ENCODE results near the gene SATL1. TPM values are rescaled to one million over a fixed set of nuclear protein-coding genes. Genes with fewer than 3 reads are reported as not detected.

The SATL1 gene
- total and polyA plus RNA-seq, 4 donors, result 0.05 TPM; not detected in 3

GRCh38 chrX:85051627-85052026 is 192.0 kb downstream of the SATL1 start (continued):
- TF ChIP-seq, protein P1, sequence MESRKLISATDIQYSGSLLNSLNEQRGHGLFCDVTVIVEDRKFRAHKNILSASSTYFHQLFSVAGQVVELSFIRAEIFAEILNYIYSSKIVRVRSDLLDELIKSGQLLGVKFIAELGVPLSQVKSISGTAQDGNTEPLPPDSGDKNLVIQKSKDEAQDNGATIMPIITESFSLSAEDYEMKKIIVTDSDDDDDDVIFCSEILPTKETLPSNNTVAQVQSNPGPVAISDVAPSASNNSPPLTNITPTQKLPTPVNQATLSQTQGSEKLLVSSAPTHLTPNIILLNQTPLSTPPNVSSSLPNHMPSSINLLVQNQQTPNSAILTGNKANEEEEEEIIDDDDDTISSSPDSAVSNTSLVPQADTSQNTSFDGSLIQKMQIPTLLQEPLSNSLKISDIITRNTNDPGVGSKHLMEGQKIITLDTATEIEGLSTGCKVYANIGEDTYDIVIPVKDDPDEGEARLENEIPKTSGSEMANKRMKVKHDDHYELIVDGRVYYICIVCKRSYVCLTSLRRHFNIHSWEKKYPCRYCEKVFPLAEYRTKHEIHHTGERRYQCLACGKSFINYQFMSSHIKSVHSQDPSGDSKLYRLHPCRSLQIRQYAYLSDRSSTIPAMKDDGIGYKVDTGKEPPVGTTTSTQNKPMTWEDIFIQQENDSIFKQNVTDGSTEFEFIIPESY (IDR thresholded peaks at IDR 0.05), result no peak
- TF ChIP-seq, protein P2, sequence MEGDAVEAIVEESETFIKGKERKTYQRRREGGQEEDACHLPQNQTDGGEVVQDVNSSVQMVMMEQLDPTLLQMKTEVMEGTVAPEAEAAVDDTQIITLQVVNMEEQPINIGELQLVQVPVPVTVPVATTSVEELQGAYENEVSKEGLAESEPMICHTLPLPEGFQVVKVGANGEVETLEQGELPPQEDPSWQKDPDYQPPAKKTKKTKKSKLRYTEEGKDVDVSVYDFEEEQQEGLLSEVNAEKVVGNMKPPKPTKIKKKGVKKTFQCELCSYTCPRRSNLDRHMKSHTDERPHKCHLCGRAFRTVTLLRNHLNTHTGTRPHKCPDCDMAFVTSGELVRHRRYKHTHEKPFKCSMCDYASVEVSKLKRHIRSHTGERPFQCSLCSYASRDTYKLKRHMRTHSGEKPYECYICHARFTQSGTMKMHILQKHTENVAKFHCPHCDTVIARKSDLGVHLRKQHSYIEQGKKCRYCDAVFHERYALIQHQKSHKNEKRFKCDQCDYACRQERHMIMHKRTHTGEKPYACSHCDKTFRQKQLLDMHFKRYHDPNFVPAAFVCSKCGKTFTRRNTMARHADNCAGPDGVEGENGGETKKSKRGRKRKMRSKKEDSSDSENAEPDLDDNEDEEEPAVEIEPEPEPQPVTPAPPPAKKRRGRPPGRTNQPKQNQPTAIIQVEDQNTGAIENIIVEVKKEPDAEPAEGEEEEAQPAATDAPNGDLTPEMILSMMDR (IDR thresholded peaks at IDR 0.05; ENCODE audit: low read depth, low read length, missing input control), result no peak

Other genes starting within 250 kb of the SATL1 start
- gene APOOL, start 239.9 kb downstream of the SATL1 start, total RNA-seq, result 10 to 100 TPM; 12.0 to 12.1 TPM
- 1 to 10 TPM; 7.5 to 9.3 TPM for gene APOOL, start 239.9 kb downstream of the SATL1 start, polyA plus RNA-seq
- gene ZNF711, start 212 bp upstream of the SATL1 start, total RNA-seq, result 10 to 100 TPM in 1 of 2 donors, 1 to 10 TPM in 1; 1.3 to 11.4 TPM
- gene ZNF711, start 212 bp upstream of the SATL1 start, polyA plus RNA-seq, result under 1 TPM; 0.21 to 0.69 TPM
- gene POF1B, start 135.9 kb upstream of the SATL1 start, total RNA-seq, result under 1 TPM; 0.14 to 0.75 TPM
- gene POF1B, start 135.9 kb upstream of the SATL1 start, polyA plus RNA-seq, result under 1 TPM; 0.15 to 0.22 TPM

Measured in liver (tissue), 5 donors.